ENCODE data around the gene SPRING1. TPM values are rescaled to one million over a fixed set of nuclear protein-coding genes. Genes with fewer than 3 reads are reported as not detected.

Gene SPRING1
- total and polyA plus RNA-seq, 12 donors = 9.7 to 33.9 (median 25.8) TPM

GRCh38 chr12:116698116-116698515, 39.8 kb downstream of the SPRING1 start:
- Histone ChIP-seq H3K9me3 (replicated peaks in 1 of 3) (no peaks in the 10 kb centered on the region), H3K4me3 (no peak overlapping the region), H3K4me1 (replicated peaks in 1 of 2) (peaks cover 0 to 13% of the 10 kb centered on the region in 2 donors), H3K27ac (no peak overlapping the region), H3K27me3 (peaks cover 8% of the 10 kb centered on the region), H3K36me3 (replicated peaks in 1 of 2) (no peaks in the 10 kb centered on the region)
- no peak for DNase-seq
- no peak for TF ChIP-seq POLR2A (IDR thresholded peaks at IDR 0.05)
- TF ChIP-seq, protein P1, sequence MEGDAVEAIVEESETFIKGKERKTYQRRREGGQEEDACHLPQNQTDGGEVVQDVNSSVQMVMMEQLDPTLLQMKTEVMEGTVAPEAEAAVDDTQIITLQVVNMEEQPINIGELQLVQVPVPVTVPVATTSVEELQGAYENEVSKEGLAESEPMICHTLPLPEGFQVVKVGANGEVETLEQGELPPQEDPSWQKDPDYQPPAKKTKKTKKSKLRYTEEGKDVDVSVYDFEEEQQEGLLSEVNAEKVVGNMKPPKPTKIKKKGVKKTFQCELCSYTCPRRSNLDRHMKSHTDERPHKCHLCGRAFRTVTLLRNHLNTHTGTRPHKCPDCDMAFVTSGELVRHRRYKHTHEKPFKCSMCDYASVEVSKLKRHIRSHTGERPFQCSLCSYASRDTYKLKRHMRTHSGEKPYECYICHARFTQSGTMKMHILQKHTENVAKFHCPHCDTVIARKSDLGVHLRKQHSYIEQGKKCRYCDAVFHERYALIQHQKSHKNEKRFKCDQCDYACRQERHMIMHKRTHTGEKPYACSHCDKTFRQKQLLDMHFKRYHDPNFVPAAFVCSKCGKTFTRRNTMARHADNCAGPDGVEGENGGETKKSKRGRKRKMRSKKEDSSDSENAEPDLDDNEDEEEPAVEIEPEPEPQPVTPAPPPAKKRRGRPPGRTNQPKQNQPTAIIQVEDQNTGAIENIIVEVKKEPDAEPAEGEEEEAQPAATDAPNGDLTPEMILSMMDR (IDR thresholded peaks at IDR 0.05) = no peak
- 60 to 72% (median 66%) methylated on average over 8 of the region's 8 CpGs for WGBS, 4 donors
- intact Hi-C loops (cut with DNase I) = no loop called here

DNA sequence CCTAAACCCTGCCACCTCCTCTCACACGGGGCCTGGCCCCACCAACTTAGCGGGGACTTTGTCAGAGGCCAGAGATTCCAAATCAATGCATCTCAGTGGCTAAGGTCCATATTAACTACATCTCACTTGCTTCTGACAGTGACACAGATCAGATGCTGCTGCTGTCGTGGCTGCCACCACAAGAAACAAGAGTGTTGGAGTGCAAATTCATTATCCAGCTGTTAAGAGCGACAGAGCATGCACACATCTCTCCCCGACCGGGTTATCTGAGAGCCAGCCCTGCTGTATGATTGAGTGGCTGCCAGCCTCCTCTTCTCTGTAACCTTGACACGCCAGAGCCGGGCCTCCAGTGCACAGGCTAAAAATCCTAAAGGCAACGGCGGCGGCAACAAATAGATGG, 40.2 kb downstream of the SPRING1 start:
- DNase-seq = peak; percentile 26 to 71 (median 43)
- 31 to 60% (median 54%) methylated on average over 4 to 11 of the region's 11 CpGs for WGBS, 4 donors
- no peaks in the 10 kb centered on the region for H3K36me3 ChIP-seq (replicated peaks in 1 of 2)
- H3K9me3 ChIP-seq (replicated peaks in 1 of 3) = no peaks in the 10 kb centered on the region
- no peak overlapping the region for H3K4me3 ChIP-seq
- H3K27me3 ChIP-seq = peaks cover 12% of the 10 kb centered on the region
- intact Hi-C loops (cut with DNase I) = no loop called here
- H3K27ac ChIP-seq = no peak overlapping the region
- TF ChIP-seq, protein P1 (IDR thresholded peaks at IDR 0.05) = no peak
- no peak for TF ChIP-seq POLR2A (IDR thresholded peaks at IDR 0.05)
- peaks cover 0 to 10% of the 10 kb centered on the region in 2 donors for H3K4me1 ChIP-seq (replicated peaks in 1 of 2)

- Histone ChIP-seq H3K4me1 (replicated peaks in 1 of 2) (peaks cover 0 to 10% of the 10 kb centered on the region in 2 donors), H3K36me3 (replicated peaks in 1 of 2) (no peaks in the 10 kb centered on the region), H3K27ac (no peak overlapping the region), H3K27me3 (peaks cover 16% of the 10 kb centered on the region), H3K9me3 (replicated peaks in 1 of 3) (no peaks in the 10 kb centered on the region), H3K4me3 (no peak overlapping the region)
- TF ChIP-seq POLR2A (IDR thresholded peaks at IDR 0.05) = no peak
- TF ChIP-seq, protein P1 (IDR thresholded peaks at IDR 0.05) = peak in 2 of 6 experiments; percentile 12 to 16
- peak in 1 of 7 donors; percentile 45 for DNase-seq
- intact Hi-C loops (cut with DNase I) = no loop called here
- 67 to 69% (median 67%) methylated on average over 3 to 7 of the region's 7 CpGs for WGBS, 4 donors
Measured at GRCh38 chr12:116697305-116697704, 40.6 kb downstream of the SPRING1 start.

GRCh38 chr12:116695464-116695725, 42.5 kb downstream of the SPRING1 start:
- peaks cover 17% of the 10 kb centered on the region for H3K27me3 ChIP-seq
- no peak overlapping the region for H3K27ac ChIP-seq
- intact Hi-C loops (cut with DNase I) = no loop called here
- no peak overlapping the region for H3K4me3 ChIP-seq
- H3K9me3 ChIP-seq (replicated peaks in 1 of 3) = no peaks in the 10 kb centered on the region
- DNase-seq = no peak
- peaks cover 0 to 10% of the 10 kb centered on the region in 2 donors for H3K4me1 ChIP-seq (replicated peaks in 1 of 2)
- no peak for TF ChIP-seq POLR2A (IDR thresholded peaks at IDR 0.05)
- TF ChIP-seq, protein P1 (IDR thresholded peaks at IDR 0.05) = no peak
- 58 to 76% (median 62%) methylated on average over 3 of the region's 3 CpGs for WGBS, 4 donors
- H3K36me3 ChIP-seq (replicated peaks in 1 of 2) = no peaks in the 10 kb centered on the region
